ENCODE measurements around the gene UBE3C. TPM values are rescaled to one million over a fixed set of nuclear protein-coding genes. Genes with fewer than 3 reads are reported as not detected.

The UBE3C gene
- total and polyA plus RNA-seq, 2 of the 13 experiments (the other 11 are each of a cell fraction or from before 2014, with no cell fraction given), result 27.0 to 48.2 TPM

- TF ChIP-seq ZNF446 (CRISPR knock-in tag; IDR thresholded peaks at IDR 0.05) (no peak), LBX2 (CRISPR knock-in tag; IDR thresholded peaks at IDR 0.05; ENCODE audit: borderline replicate concordance) (no peak; the same call in 1 of the 2 replicates), SIN3A (IDR thresholded peaks at IDR 0.05; ENCODE audit: borderline replicate concordance, low read depth, low read length) (peak; percentile 47; the same call in 1 of the 2 replicates), DR1 (CRISPR knock-in tag; IDR thresholded peaks at IDR 0.05) (no peak; the same call in 1 of the 2 replicates), ATF7 (IDR thresholded peaks at IDR 0.05) (no peak), ATF7 (CRISPR knock-in tag; IDR thresholded peaks at IDR 0.05) (no peak; the same call in 1 of the 2 replicates), MAFF (IDR thresholded peaks at IDR 0.05; ENCODE audit: low read depth, low read length) (no peak), EHMT2 (IDR thresholded peaks at IDR 0.05; ENCODE audit: borderline replicate concordance, low read depth, low read length) (no peak), RFX1 (IDR thresholded peaks at IDR 0.05) (no peak), ZNF326 (CRISPR knock-in tag; IDR thresholded peaks at IDR 0.05; ENCODE audit: borderline replicate concordance) (no peak), ZNF33B (CRISPR knock-in tag; IDR thresholded peaks at IDR 0.05) (no peak), IKZF5 (CRISPR knock-in tag; IDR thresholded peaks at IDR 0.05) (no peak), MAFG (CRISPR knock-in tag; IDR thresholded peaks at IDR 0.05) (no peak), ZNF431 (CRISPR knock-in tag; IDR thresholded peaks at IDR 0.05; ENCODE audit: borderline replicate concordance, low read depth) (no peak), ZFYVE20 (CRISPR knock-in tag; IDR thresholded peaks at IDR 0.05; ENCODE audit: borderline replicate concordance, low read depth) (no peak), ZBTB25 (CRISPR knock-in tag; IDR thresholded peaks at IDR 0.05) (no peak), ATM (IDR thresholded peaks at IDR 0.05; ENCODE audit: borderline replicate concordance) (no peak), WIZ (CRISPR knock-in tag; IDR thresholded peaks at IDR 0.05) (no peak), SP1 (IDR thresholded peaks at IDR 0.05) (no peak), SP1 (CRISPR knock-in tag; IDR thresholded peaks at IDR 0.05) (peak; percentile 60), ZNF75D (CRISPR knock-in tag; IDR thresholded peaks at IDR 0.05; ENCODE audit: borderline replicate concordance) (no peak), ZNF574 (CRISPR knock-in tag; IDR thresholded peaks at IDR 0.05) (peak; percentile 82), ERF (CRISPR knock-in tag; IDR thresholded peaks at IDR 0.05) (0 out of 2 replicates have a peak, but pooled peaks have one; percentile 17)
These were observed at the start of gene UBE3C (continued) for GRCh38 chr7:157138424-157139110.

Measured in HepG2 (cell line).